Neuronal stem cell (in vitro differentiated cells): ENCODE results near the gene COG4.

Experiments used
- DNase-seq: peaks from one replicate; pipeline ENCODE4 v3.0.0-alpha.2; 2013; ENCODE audit warnings: low spot score
- H2AFZ ChIP-seq: one replicate; pipeline ENCODE4 v1.6.1; 2013; ENCODE audit warnings: mild to moderate bottlenecking, low read length, inconsistent platforms
- H2AK5ac ChIP-seq: 2 replicates; pipeline ENCODE4 v1.6.1; 2013; ENCODE audit warnings: low read depth, mild to moderate bottlenecking, inconsistent platforms, low read length, moderate library complexity, mixed read lengths
- H2BK120ac ChIP-seq: 2 replicates; pipeline ENCODE4 v1.6.1; 2013; ENCODE audit warnings: low read depth, mild to moderate bottlenecking, inconsistent platforms, low read length, moderate library complexity, mixed read lengths
- H2BK12ac ChIP-seq: one replicate; pipeline ENCODE4 v1.6.1; 2013; ENCODE audit warnings: low read length, inconsistent platforms
- H2BK15ac ChIP-seq: 2 replicates; pipeline ENCODE4 v1.6.1; 2013; ENCODE audit warnings: mild to moderate bottlenecking, low read length, inconsistent platforms, mixed read lengths
- H2BK5ac ChIP-seq: one replicate; pipeline ENCODE4 v1.6.1; 2013; ENCODE audit warnings: inconsistent platforms, mild to moderate bottlenecking, low read length, moderate library complexity
- H3K14ac ChIP-seq: one replicate; pipeline ENCODE4 v1.6.1; 2013; ENCODE audit warnings: low read length, inconsistent platforms
- H3K18ac ChIP-seq: 2 replicates; pipeline ENCODE4 v1.6.1; 2013; ENCODE audit warnings: low read length, inconsistent platforms
- H3K23ac ChIP-seq: 2 replicates; pipeline ENCODE4 v1.6.1; 2013; ENCODE audit warnings: low read depth, mild to moderate bottlenecking, mixed read lengths, low read length, inconsistent platforms; ENCODE audit not compliant: poor library complexity
- H3K27ac ChIP-seq: replicated peaks from 3 replicates; pipeline ENCODE4 v1.5.1; 2013; ENCODE audit warnings: low read length, inconsistent platforms
- H3K27me3 ChIP-seq, 3 experiments: 2 replicates each; pipeline ENCODE4 v1.6.1; 2013; ENCODE audit warnings: low read length in 3 of 3, mild to moderate bottlenecking in 2 of 3, inconsistent platforms in 1 of 3, low read depth in 1 of 3, mixed read lengths in 1 of 3, moderate library complexity in 1 of 3; ENCODE audit not compliant: control insufficient read depth in 3 of 3, insufficient read depth in 3 of 3
- H3K36me3 ChIP-seq, 2 donors: replicated peaks in 1 of 2; 2 replicates each; pipeline ENCODE4 v1.6.1; 2013; ENCODE audit warnings: low read length in 2 of 2; ENCODE audit not compliant: control insufficient read depth in 2 of 2, insufficient read depth in 2 of 2
- H3K4ac ChIP-seq: 2 replicates; pipeline ENCODE4 v1.6.1; 2013; ENCODE audit warnings: inconsistent platforms, mild to moderate bottlenecking, low read length, moderate library complexity
- H3K4me1 ChIP-seq, 2 donors: 1 replicate in 1 of 2; 2 replicates in 1 of 2; pipeline ENCODE4 v1.6.1; 2013; ENCODE audit warnings: low read length in 2 of 2, low read depth in 1 of 2; ENCODE audit not compliant: control insufficient read depth in 2 of 2, insufficient read depth in 1 of 2
- H3K4me2 ChIP-seq: one replicate; pipeline ENCODE4 v1.6.1; 2013; ENCODE audit warnings: mild to moderate bottlenecking, low read length, inconsistent platforms; ENCODE audit not compliant: insufficient read depth, poor library complexity, severe bottlenecking
- H3K4me3 ChIP-seq, 2 donors: 2 replicates each; pipeline ENCODE4 v1.5.1; 2013; ENCODE audit warnings: low read length in 2 of 2, mild to moderate bottlenecking in 2 of 2, inconsistent platforms in 1 of 2, moderate library complexity in 1 of 2
- H3K79me1 ChIP-seq: one replicate; pipeline ENCODE4 v1.6.1; 2013; ENCODE audit warnings: low read depth, mild to moderate bottlenecking, inconsistent platforms, low read length, moderate library complexity
- H3K9ac ChIP-seq: one replicate; pipeline ENCODE4 v1.6.1; 2013; ENCODE audit warnings: mild to moderate bottlenecking, low read depth, low read length, inconsistent platforms; ENCODE audit not compliant: poor library complexity
- H3K9me3 ChIP-seq, 2 donors: replicated peaks in 1 of 2; 2 replicates each; pipeline versions ENCODE3 to v1.6.1; 2013; ENCODE audit warnings: low read length in 2 of 2, mild to moderate bottlenecking in 2 of 2, inconsistent platforms in 1 of 2, low read depth in 1 of 2, mixed read lengths in 1 of 2, moderate library complexity in 1 of 2; ENCODE audit not compliant: control insufficient read depth in 2 of 2, insufficient read depth in 1 of 2
- H4K8ac ChIP-seq: one replicate; pipeline ENCODE4 v1.6.1; 2013; ENCODE audit warnings: low read depth, mild to moderate bottlenecking, inconsistent platforms, low read length, moderate library complexity
- H4K91ac ChIP-seq: one replicate; pipeline ENCODE4 v1.6.1; 2013; ENCODE audit warnings: low read length, low read depth, mild to moderate bottlenecking, inconsistent platforms; ENCODE audit not compliant: poor library complexity
- WGBS, 2 donors: extraction: QIAGEN DNeasy Blood & Tissue Kit; methylation state at CpG; one replicate each; pipeline ENCODE4 v1.1.7; 2013; ENCODE audit warnings: missing lambda C conversion rate in 2 of 2, mixed read lengths in 1 of 2; ENCODE audit not compliant: insufficient read length in 2 of 2, insufficient replicate concordance in 1 of 2; ENCODE audit errors: extremely low coverage in 2 of 2; 5-methylcytosine and 5-hydroxymethylcytosine counted together

Gene COG4

DNA sequence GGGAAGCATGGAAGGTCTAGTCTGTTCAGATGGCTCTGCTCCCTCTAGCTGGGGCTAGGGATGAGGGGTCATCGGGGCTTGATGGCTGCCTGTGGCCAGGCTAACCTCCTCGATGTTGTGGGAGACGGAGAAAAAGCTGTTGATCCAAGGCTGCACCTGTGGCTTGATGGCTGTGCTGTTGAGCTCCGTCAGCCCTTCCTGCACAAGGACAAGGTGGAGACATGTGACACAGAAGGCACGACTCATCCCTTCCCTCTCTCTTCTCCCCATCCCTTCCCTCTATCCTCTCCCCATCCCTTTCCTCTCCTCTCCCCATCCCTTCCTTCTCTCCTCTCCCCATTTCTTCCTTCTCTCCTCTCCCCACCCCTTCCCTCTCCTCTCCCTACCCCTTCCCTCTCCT, 40.7 kb downstream of the COG4 start:
- no peak overlapping the region for H3K4me2 ChIP-seq
- WGBS, 2 donors, result no CpG with 5 or more reads among the region's 5 CpGs
- H3K9me3 ChIP-seq, result no peaks in the 10 kb centered on the region
- no peaks in the 10 kb centered on the region for H3K27me3 ChIP-seq
- no peak overlapping the region for H4K91ac ChIP-seq
- peaks cover 36 to 81% of the 10 kb centered on the region in 2 donors for H3K36me3 ChIP-seq
- peak overlapping the region; percentile 70 for H3K9ac ChIP-seq
- H2BK12ac ChIP-seq, result no peak overlapping the region
- DNase-seq, result no peak
- H2BK15ac ChIP-seq, result no peak overlapping the region
- H3K4me1 ChIP-seq, result no peaks in the 10 kb centered on the region
- H3K4ac ChIP-seq, result no peak overlapping the region
- H2BK120ac ChIP-seq, result no peak overlapping the region
- no peaks in the 10 kb centered on the region for H3K79me1 ChIP-seq
- H4K8ac ChIP-seq, result no peak overlapping the region
- H3K4me3 ChIP-seq, result no peak overlapping the region
- no peak overlapping the region for H2AK5ac ChIP-seq
- no peak overlapping the region for H3K18ac ChIP-seq
- no peak overlapping the region for H3K27ac ChIP-seq
- H2AFZ ChIP-seq, result no peak overlapping the region
- H3K14ac ChIP-seq, result no peak overlapping the region
- H2BK5ac ChIP-seq, result no peak overlapping the region
- H3K23ac ChIP-seq, result no peak overlapping the region

DNA sequence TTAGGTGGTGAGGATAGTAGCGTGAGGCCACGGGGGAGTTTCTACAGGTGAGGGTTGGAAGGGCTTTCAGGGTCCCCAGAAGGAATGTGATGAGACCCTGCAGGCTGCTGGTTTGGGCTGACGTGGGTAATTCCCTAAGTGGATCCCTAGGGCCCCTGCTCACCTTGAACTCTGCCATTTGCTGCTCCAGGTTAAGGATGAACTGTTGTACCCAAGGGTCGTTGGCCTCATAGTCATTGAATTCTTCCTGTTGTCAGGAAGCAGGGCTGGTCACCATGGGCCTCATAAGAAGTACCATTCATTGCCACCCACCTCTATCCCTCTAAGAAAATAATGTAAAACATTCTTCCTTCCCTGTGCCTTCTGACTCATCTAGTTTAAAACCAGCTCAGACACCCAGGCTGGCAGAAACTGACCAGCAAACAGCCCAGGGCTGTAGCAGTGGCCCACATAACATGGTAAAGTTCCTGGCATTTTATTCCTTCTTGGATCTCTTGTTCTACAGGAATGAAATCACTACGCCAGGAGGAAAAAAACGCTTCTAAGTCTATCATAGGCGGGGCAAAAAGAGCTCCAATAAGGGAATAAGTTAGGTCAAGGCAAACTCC, 41.3 kb downstream of the COG4 start:
- H3K27ac ChIP-seq, result no peak overlapping the region
- peaks cover 36 to 84% of the 10 kb centered on the region in 2 donors for H3K36me3 ChIP-seq
- no CpG with 5 or more reads among the region's 7 CpGs for WGBS, 2 donors

DNA sequence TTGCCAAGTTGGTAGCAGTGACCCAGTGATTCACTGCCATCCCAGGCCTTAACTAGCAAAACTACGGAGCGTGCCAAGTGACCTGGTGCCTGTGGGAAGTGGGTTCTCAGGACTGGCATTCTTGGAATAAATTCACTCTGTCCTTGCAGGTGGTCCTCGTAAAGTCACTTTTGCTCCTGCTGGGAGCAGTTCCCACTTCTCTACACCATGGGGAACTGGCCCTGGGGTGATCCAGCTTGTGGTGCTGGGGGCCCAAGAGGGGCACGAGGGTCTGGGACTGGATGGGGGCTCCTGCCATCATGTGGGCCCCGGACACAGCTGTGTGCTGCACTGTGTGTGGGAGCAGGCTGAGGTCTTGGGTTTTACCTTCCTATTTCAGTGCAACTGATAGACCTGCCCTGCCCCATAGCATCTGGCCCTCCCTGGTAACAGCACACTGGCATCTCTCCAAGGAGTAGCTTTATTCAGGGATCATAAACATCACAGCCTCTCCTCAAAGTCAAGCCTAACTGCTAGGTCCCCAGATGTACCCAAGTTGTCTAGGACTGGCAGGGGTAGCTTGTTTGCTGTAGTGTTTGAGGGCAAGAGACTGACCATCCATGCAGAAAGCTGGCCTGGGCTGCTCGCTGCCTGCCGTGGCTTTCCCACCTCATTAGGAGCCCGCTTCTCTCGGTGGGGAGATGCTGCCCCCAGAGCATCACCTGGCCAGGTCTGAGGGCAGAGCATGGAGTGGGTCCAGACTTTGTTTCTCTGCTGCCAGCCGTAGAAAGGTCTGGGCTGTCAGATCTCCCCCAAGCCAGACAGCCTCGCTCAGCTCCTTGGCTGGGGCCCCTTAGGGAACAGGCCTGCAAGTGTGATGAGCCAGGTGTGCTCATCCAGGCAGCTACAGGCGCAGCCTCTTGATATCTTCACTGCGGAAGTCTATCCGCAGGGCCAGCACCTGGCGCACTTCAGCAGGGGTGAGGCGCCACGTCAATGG, 42.9 kb downstream of the COG4 start:
- Histone ChIP-seq H2BK120ac (no peak overlapping the region), H3K9me3 (no peaks in the 10 kb centered on the region), H3K4me1 (peaks cover 0 to 1% of the 10 kb centered on the region in 2 donors), H3K4me3 (no peak overlapping the region), H3K14ac (no peak overlapping the region), H3K4me2 (no peak overlapping the region), H2BK5ac (no peak overlapping the region), H3K18ac (no peak overlapping the region), H3K27ac (no peak overlapping the region), H3K36me3 (peaks cover 33 to 75% of the 10 kb centered on the region in 2 donors), H3K9ac (no peak overlapping the region), H3K27me3 (no peaks in the 10 kb centered on the region), H4K8ac (no peak overlapping the region), H3K79me1 (no peaks in the 10 kb centered on the region), H4K91ac (no peak overlapping the region), H3K23ac (no peak overlapping the region), H2AFZ (no peak overlapping the region), H2BK12ac (no peak overlapping the region), H3K4ac (no peak overlapping the region), H2BK15ac (no peak overlapping the region), H2AK5ac (no peak overlapping the region)
- no CpG with 5 or more reads among the region's 17 CpGs for WGBS, 2 donors
- DNase-seq, result no peak

More for the DNA sequence above, 41.3 kb downstream of the COG4 start:
- H4K8ac ChIP-seq, result no peak overlapping the region
- no peak overlapping the region for H2BK15ac ChIP-seq
- H4K91ac ChIP-seq, result no peak overlapping the region
- no peak overlapping the region for H2BK120ac ChIP-seq
- H3K27me3 ChIP-seq, result no peaks in the 10 kb centered on the region
- H3K4me3 ChIP-seq, result no peak overlapping the region
- H3K4ac ChIP-seq, result no peak overlapping the region
- DNase-seq, result no peak
- no peak overlapping the region for H3K18ac ChIP-seq
- H3K4me1 ChIP-seq, result no peaks in the 10 kb centered on the region
- no peak overlapping the region for H2BK12ac ChIP-seq
- H3K23ac ChIP-seq, result no peak overlapping the region
- H2AK5ac ChIP-seq, result no peak overlapping the region
- peak overlapping the region; percentile 66 for H3K9ac ChIP-seq
- no peak overlapping the region for H2BK5ac ChIP-seq
- H3K14ac ChIP-seq, result no peak overlapping the region
- H3K9me3 ChIP-seq, result no peaks in the 10 kb centered on the region
- no peak overlapping the region for H3K4me2 ChIP-seq
- H2AFZ ChIP-seq, result no peak overlapping the region
- no peaks in the 10 kb centered on the region for H3K79me1 ChIP-seq

DNA sequence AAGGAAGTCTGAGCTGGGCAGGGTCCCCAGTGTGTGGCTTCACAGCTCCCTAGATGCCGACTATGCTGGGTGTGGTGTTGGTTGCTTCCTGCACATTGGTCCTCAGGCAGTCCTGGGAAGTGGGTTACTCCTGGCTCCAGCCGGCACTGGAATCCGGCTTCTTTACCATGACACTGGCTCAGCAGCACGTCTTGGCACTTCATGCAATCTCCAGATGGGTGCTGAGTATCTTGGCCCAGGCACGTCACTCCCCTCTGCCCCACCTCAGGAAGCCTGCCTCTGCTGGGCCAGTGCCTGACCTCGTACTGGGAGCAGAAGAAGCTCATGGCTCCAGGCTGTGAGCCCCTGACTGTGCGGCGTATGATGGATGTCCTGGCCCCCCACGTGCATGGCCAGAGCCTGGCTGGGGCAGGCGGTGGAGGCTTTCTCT, 44.4 kb downstream of the COG4 start:
- Histone ChIP-seq H3K9ac (no peak overlapping the region), H3K27me3 (no peaks in the 10 kb centered on the region), H2BK12ac (no peak overlapping the region), H2AFZ (no peak overlapping the region), H3K23ac (peak overlapping the region; percentile 11), H2AK5ac (no peak overlapping the region), H2BK120ac (no peak overlapping the region), H4K91ac (no peak overlapping the region), H3K14ac (no peak overlapping the region), H3K4me3 (no peak overlapping the region), H2BK15ac (no peak overlapping the region), H3K27ac (no peak overlapping the region), H3K79me1 (peaks cover 2% of the 10 kb centered on the region), H3K4me2 (no peak overlapping the region), H3K4me1 (peaks cover 0 to 4% of the 10 kb centered on the region in 2 donors), H3K36me3 (peaks cover 33 to 63% of the 10 kb centered on the region in 2 donors), H4K8ac (no peak overlapping the region), H2BK5ac (no peak overlapping the region), H3K4ac (no peak overlapping the region), H3K18ac (no peak overlapping the region), H3K9me3 (no peaks in the 10 kb centered on the region)
- no CpG with 5 or more reads among the region's 10 CpGs for WGBS, 2 donors
- no peak for DNase-seq
